AG10803 (cell line): ENCODE measurements around the gene APOL1.

Source experiments
- DNase-seq: peaks from one replicate; pipeline ENCODE4 v3.0.0; 2010; ENCODE audit warnings: low read depth
- H3K4me3 ChIP-seq: 2 replicates; pipeline ENCODE4 v1.5.1; 2011; ENCODE audit warnings: mild to moderate bottlenecking, low read length, control low read depth
- CTCF ChIP-seq: conservative IDR thresholded peaks from 2 replicates; pipeline ENCODE4 v1.5.1; 2011; ENCODE audit warnings: mild to moderate bottlenecking, low read length, control low read depth, inconsistent platforms

The APOL1 gene

GRCh38 chr22:36281781-36282327 is 28.9 kb downstream of the APOL1 start:
- no peak overlapping the region for H3K4me3 ChIP-seq
- no peak for TF ChIP-seq CTCF
- DNase-seq = no peak

GRCh38 chr22:36282328-36282831 is 29.4 kb downstream of the APOL1 start:
- TF ChIP-seq CTCF = no peak
- no peak overlapping the region for H3K4me3 ChIP-seq
- no peak for DNase-seq

- DNase-seq = no peak
- TF ChIP-seq CTCF = no peak
- H3K4me3 ChIP-seq = no peak overlapping the region
Measured at GRCh38 chr22:36284171-36284571, 31.2 kb downstream of the APOL1 start.

GRCh38 chr22:36285017-36285416 is 32.1 kb downstream of the APOL1 start:
- no peak for DNase-seq
- no peak overlapping the region for H3K4me3 ChIP-seq
- TF ChIP-seq CTCF = no peak

GRCh38 chr22:36285545-36285944 is 32.6 kb downstream of the APOL1 start:
- DNase-seq = no peak
- no peak overlapping the region for H3K4me3 ChIP-seq
- no peak for TF ChIP-seq CTCF

- DNase-seq = peak; percentile 74
Measured at GRCh38 chr22:36286096-36286957, 33.4 kb downstream of the APOL1 start.

More at GRCh38 chr22:36286096-36286957, 33.4 kb downstream of the APOL1 start:
- no peak overlapping the region for H3K4me3 ChIP-seq
- peak; percentile 93 for TF ChIP-seq CTCF
